Kidney epithelial cell (primary cell): Measurements from ENCODE around the gene EPAS1. TPM values are rescaled to one million over a fixed set of nuclear protein-coding genes. Genes with fewer than 3 reads are reported as not detected.
A peak's percentile ranks its signal among the peaks of the same experiment; 100 is the strongest.

Experiments
- DNase-seq: peaks from one replicate; pipeline ENCODE4 v3.0.0-alpha.2; 2010; ENCODE audit warnings: low read depth
- H3K27me3 ChIP-seq: 2 replicates; pipeline ENCODE4 v1.6.0; 2011; ENCODE audit warnings: low read length; ENCODE audit not compliant: control insufficient read depth, insufficient read depth
- H3K36me3 ChIP-seq: 2 replicates; pipeline ENCODE4 v1.5.1; 2011; ENCODE audit warnings: low read length; ENCODE audit not compliant: control insufficient read depth, insufficient read depth
- H3K4me3 ChIP-seq: 2 replicates; pipeline ENCODE4 v1.5.1; 2011; ENCODE audit warnings: low read depth, mild to moderate bottlenecking, control low read depth, low read length
- CTCF ChIP-seq: IDR thresholded peaks from 2 replicates; pipeline ENCODE4 v1.5.1; 2011; ENCODE audit warnings: mild to moderate bottlenecking, moderate library complexity, low read length, control low read depth, inconsistent platforms; ENCODE audit not compliant: insufficient read depth, poor library complexity, severe bottlenecking
- total RNA-seq: library from RNA; depleted of rRNA; stranded (reverse); fragments of >200 nt; gene quantifications from 2 replicates; pipeline ENCODE4 v1.2.3, GENCODE V29; 2015

EPAS1 gene
- total RNA-seq, 1 donor from 2014 or later: 94.3 TPM

DNA sequence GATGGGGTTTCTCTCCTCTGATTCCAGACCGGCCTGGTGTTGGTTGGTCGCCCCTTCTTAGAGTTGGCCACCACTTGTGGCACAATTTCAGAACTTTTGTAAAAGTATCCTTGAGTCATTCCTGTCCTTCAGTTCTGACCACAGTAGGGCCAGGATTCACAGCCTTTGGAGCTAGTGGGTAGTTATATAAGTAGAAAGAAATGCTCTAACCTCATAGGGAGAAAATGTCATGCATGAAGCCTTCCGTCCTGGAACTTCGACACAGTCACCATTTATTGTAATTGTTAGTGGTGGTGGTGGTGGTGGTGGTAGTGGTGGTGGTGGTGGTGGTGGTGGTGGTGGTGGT, 65.4 kb downstream of the EPAS1 start:
- Histone ChIP-seq H3K27me3 (no peaks in the 10 kb centered on the region), H3K36me3 (no peaks in the 10 kb centered on the region), H3K4me3 (no peak overlapping the region)
- DNase-seq: no peak
- no peak for TF ChIP-seq CTCF

DNA sequence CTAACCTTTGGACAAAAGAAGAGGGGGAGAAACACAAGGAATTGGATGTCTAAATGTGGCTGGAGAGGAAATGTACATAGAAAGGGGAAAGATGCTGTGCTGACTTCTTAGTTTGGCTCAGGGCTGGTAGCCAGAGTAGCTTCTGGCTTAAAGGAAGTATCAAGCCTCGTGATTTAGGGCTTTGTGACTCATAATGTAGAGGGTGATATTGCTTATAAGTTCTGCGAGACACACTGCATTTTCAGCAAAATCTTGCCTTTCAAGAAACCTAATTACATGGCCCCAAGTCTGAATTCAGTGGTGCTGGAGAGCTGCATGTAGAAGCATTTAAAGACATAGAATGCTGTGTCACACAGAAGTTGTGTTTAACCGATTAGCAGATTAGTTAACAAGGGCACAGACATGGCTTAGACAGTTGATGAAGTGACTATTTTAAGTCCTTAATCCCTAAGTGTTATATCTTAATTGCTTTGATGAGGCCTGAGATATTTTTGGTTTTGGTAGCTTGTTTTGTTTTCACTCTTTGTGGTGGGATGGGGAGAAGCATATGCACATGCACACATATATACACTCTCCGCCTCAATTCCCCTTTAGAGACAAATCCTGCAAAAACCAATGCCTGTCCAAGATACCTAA, 66.4 kb downstream of the EPAS1 start:
- H3K36me3 ChIP-seq: no peaks in the 10 kb centered on the region
- DNase-seq: no peak
- H3K27me3 ChIP-seq: no peaks in the 10 kb centered on the region

DNA sequence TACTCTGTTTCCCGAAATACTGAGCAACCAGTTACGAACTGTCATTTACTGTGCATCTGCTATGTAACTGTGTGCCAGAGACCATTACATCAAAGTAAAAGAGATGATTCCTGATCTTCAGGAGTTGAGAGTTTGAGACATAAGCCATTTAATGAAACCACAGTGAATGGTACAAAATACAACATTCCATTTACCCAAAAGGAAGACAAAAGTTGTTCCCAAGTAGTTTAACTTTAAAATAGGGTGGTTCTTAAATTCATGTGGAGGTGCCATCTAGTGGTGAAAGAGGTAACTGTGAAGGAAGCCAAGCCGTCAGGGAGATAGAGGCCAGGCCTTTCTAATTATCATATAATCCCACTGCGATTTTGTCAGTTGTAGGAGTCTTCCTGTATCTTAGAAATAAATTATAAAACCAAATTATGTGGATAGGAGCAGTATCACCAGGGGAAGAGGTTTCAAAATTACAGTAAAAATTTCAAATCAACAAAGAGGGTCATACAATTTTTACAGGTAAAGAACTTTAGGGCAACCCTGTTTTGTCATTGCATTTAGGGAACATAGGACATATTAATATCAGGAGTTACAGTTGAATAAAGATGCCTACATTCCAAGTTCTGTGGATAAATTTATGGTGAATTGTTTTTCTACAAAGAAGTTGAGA, 67.7 kb downstream of the EPAS1 start:
- peak; percentile 70 for TF ChIP-seq CTCF
- peak; percentile 14 for DNase-seq
- H3K36me3 ChIP-seq: no peaks in the 10 kb centered on the region

More for the DNA sequence above, 66.4 kb downstream of the EPAS1 start:
- H3K4me3 ChIP-seq: no peak overlapping the region
- no peak for TF ChIP-seq CTCF

DNA sequence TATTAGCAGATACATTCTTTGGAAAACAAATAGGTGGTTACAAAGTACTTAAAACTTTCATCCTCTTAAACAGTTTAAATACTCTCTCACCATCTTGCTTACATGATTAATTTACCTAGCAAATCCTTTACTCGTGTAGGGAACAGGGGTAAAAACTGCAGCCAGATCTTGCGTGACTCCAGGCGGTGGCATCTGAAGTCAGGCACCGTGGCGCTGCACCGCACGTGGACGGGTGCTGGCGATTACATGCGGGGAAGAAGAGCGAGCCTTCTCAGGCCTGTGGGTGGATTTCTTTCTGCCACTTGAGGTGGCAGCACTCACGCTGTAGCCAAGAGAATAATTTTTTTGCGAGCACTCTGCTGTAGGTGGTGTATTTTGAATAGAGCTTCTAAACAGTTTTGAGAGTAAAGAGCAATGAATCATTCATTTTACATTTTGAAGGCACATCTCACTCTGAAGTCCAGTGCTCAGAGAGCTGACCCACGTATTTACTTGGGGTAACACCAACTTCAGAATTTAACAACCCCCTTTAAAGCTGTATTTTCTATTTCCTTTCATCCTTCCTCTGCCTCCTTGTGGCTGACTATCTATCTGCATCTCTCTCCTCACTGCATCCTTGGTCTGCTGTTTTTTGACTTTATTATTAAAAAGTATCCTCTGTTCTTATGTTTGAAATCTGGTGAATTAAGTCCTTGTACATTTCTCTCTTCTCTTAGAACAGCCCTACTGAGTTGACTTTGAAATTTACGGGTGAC, 68.9 kb downstream of the EPAS1 start:
- no peaks in the 10 kb centered on the region for H3K36me3 ChIP-seq

More for the DNA sequence above, 67.7 kb downstream of the EPAS1 start:
- H3K27me3 ChIP-seq: no peaks in the 10 kb centered on the region
- no peak overlapping the region for H3K4me3 ChIP-seq

GRCh38 chr2:46366668-46367052, 69.5 kb downstream of the EPAS1 start:
- H3K27me3 ChIP-seq: no peaks in the 10 kb centered on the region
- no peaks in the 10 kb centered on the region for H3K36me3 ChIP-seq
- DNase-seq: no peak
- H3K4me3 ChIP-seq: no peak overlapping the region
- TF ChIP-seq CTCF: no peak

More for the DNA sequence above, 68.9 kb downstream of the EPAS1 start:
- no peaks in the 10 kb centered on the region for H3K27me3 ChIP-seq
- DNase-seq: no peak
- no peak overlapping the region for H3K4me3 ChIP-seq
- TF ChIP-seq CTCF: peak; percentile 62
